Ishikawa (cell line): ENCODE results near the gene SLC16A8.

Source experiments
- CEBPB ChIP-seq: IDR thresholded peaks from 2 replicates; pipeline ENCODE4 v1.6.1; 2012
- CREB1 ChIP-seq: IDR thresholded peaks from 2 replicates; pipeline ENCODE4 v1.6.1; 2012; ENCODE audit warnings: low read depth
- EGR1 ChIP-seq: IDR thresholded peaks from 2 replicates; pipeline ENCODE4 v1.6.1; 2012
- EP300 ChIP-seq: IDR thresholded peaks from 2 replicates; pipeline ENCODE4 v1.6.1; 2012; ENCODE audit warnings: borderline replicate concordance
- FOXM1 ChIP-seq: IDR thresholded peaks from 2 replicates; pipeline ENCODE4 v1.6.1; 2012; ENCODE audit warnings: low read depth, borderline replicate concordance
- NFIC ChIP-seq: IDR thresholded peaks from 2 replicates; pipeline ENCODE4 v1.6.1; 2012
- RAD21 ChIP-seq: IDR thresholded peaks from 2 replicates; pipeline ENCODE4 v1.6.1; 2012; ENCODE audit warnings: low read depth
- TAF1 ChIP-seq: IDR thresholded peaks from 2 replicates; pipeline ENCODE4 v1.6.1; 2012; ENCODE audit warnings: low read depth, mild to moderate bottlenecking
- TCF12 ChIP-seq: IDR thresholded peaks from 2 replicates; pipeline ENCODE4 v1.6.1; 2012; ENCODE audit warnings: low read depth
- TEAD4 ChIP-seq: IDR thresholded peaks from 2 replicates; pipeline ENCODE4 v1.6.1; 2012
- YY1 ChIP-seq: IDR thresholded peaks from 2 replicates; pipeline ENCODE4 v1.6.1; 2012; ENCODE audit warnings: low read depth
- ZBTB7A ChIP-seq: IDR thresholded peaks from 2 replicates; pipeline ENCODE4 v1.6.1; 2012; ENCODE audit warnings: low read depth
- TF ChIP-seq, protein P1 (sequence below): IDR thresholded peaks from 2 replicates; pipeline ENCODE4 v1.6.1; 2012
- TF ChIP-seq, protein P2 (sequence below): IDR thresholded peaks from 2 replicates; pipeline ENCODE4 v1.6.1; 2012
- TF ChIP-seq, protein P3 (sequence below): IDR thresholded peaks from 2 replicates; pipeline ENCODE4 v1.6.1; 2012; ENCODE audit warnings: low read depth, mild to moderate bottlenecking

SLC16A8 gene

DNA sequence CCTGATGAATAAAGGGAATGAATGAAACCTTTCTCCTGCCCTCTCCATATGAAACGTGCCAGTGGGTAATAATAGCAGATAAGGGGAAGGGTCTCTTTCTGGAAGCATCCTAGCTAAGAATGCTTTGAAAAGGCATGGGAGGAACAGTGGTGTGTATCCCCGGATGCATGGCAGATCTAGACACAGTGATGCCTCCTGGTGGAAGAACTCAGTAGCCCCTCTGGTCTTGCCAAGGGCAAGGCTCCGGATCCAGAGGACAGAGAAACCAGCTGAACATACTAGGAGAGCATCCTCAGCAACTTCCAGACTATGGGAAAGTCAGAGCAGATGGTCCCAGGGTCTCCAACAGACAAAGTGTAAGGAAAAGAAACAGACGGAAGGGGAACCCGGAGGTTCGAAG is 20.1 kb upstream of the SLC16A8 start:
- TF ChIP-seq, protein P1, sequence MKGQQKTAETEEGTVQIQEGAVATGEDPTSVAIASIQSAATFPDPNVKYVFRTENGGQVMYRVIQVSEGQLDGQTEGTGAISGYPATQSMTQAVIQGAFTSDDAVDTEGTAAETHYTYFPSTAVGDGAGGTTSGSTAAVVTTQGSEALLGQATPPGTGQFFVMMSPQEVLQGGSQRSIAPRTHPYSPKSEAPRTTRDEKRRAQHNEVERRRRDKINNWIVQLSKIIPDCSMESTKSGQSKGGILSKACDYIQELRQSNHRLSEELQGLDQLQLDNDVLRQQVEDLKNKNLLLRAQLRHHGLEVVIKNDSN, result no peak
- TF ChIP-seq CREB1 (no peak), RAD21 (peak; percentile 40; the same call in 1 of the 2 replicates)

DNA sequence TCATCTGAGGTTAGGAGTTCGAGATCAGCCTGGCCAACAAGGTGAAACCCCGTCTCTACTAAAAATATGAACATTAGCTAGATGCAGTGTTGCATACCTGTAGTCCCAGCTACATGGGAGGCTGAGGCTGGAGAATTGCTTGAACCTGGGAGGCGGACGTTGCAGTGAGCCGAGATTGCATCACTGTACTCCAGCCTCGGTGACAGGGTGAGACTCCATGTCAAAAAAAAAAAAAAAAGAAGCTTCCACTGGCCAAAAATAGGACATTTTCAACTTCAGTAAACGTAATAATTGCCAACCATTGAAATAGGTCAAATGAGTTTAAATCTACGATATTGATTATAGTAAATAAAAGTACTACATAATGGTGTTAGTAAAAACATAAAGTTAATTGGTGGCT is 19.7 kb upstream of the SLC16A8 start:
- TF ChIP-seq, protein P1, result no peak

DNA sequence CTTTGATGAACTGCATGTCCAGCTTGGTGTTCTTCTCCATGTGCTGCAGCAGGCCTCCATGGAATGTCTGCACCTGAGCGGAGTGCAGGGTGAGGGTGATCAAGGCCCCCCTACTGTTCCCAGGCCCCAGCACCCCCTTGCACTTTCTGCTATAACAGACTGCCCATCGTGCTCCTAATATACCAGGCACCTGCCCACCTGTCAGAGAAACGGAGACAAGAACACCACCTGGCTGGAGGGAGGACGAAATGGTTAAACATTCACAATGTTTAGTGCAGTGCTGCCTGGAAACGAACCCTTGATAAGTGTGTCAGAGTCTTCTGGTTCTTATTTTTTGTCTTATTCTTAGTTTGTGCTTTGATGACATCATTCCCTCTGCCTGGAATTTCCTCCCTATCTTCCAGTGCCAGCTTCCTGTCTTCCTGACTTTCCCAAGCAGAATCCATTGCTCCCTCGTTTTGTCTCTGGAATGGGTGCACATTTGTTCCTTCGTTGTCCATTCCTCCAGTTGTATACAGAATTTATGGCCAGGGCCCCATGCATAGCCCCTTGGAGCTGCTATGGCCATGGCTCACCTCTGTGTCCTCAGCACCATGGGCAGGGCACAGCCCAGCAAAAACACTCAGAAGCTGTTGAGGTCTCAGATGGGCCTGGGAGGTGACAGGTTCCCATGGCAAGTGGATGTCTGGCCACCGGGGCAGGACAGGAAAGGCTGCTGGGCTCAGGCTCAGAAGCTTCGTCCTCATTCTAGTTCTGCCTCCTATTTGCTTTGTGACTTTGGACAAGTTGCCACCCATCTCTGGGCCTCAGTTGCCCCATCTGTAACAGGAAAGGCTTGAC is 14.6 kb upstream of the SLC16A8 start:
- TF ChIP-seq YY1 (no peak), TEAD4 (no peak), TCF12 (no peak)
- TF ChIP-seq, protein P1, result no peak
- TF ChIP-seq, protein P2, sequence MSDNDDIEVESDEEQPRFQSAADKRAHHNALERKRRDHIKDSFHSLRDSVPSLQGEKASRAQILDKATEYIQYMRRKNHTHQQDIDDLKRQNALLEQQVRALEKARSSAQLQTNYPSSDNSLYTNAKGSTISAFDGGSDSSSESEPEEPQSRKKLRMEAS, result no peak
- TF ChIP-seq, protein P3, sequence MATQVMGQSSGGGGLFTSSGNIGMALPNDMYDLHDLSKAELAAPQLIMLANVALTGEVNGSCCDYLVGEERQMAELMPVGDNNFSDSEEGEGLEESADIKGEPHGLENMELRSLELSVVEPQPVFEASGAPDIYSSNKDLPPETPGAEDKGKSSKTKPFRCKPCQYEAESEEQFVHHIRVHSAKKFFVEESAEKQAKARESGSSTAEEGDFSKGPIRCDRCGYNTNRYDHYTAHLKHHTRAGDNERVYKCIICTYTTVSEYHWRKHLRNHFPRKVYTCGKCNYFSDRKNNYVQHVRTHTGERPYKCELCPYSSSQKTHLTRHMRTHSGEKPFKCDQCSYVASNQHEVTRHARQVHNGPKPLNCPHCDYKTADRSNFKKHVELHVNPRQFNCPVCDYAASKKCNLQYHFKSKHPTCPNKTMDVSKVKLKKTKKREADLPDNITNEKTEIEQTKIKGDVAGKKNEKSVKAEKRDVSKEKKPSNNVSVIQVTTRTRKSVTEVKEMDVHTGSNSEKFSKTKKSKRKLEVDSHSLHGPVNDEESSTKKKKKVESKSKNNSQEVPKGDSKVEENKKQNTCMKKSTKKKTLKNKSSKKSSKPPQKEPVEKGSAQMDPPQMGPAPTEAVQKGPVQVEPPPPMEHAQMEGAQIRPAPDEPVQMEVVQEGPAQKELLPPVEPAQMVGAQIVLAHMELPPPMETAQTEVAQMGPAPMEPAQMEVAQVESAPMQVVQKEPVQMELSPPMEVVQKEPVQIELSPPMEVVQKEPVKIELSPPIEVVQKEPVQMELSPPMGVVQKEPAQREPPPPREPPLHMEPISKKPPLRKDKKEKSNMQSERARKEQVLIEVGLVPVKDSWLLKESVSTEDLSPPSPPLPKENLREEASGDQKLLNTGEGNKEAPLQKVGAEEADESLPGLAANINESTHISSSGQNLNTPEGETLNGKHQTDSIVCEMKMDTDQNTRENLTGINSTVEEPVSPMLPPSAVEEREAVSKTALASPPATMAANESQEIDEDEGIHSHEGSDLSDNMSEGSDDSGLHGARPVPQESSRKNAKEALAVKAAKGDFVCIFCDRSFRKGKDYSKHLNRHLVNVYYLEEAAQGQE, result peak; percentile 37; the same call in 1 of the 2 replicates

DNA sequence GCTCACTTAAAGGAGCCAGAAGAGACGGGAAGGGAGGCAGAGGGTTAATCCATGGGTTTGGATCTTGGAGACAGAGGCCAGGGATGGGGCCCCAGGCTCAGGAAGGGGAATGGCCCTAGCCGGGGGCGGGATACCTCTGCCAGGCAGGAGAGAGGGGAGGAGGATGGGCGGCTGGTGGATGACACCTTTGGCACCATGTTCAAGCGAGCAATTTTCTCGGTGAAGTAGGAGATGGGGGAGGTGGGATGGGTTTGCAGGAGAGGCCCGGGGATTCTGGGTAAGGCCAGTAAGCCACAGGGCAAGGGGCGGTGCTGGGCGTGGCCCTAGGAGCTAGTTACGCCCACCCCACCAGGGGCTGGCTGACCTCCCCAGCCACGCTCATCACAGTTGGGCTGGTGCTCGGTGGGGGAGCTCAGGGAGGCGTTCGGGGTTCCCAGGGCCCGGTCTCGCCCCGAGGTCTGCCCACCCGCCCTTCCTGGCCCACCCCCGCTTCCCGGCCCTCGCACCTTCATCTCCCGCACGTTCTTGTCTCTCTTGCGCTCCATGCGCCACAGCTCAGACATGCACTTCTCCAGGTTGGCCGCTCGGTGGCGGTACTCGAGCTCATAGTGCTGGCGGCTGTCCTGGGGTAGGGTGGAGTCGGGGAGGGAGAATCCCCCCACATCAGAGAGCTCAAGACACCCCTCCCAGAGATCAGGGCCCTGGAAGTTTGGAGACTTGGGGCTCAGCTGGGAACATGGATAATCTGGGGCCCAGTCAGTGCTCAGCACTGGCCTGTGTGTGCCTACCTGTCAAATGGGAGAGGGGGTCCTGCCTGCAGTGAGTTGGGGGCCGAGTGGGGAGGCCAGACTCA is 13.8 kb upstream of the SLC16A8 start:
- TF ChIP-seq CEBPB (no peak), TCF12 (no peak), ZBTB7A (no peak), FOXM1 (no peak), NFIC (no peak), EGR1 (no peak), TEAD4 (no peak), EP300 (no peak), RAD21 (no peak), YY1 (no peak), CREB1 (no peak)
- TF ChIP-seq, protein P2, result no peak
- TF ChIP-seq, protein P3, result no peak

DNA sequence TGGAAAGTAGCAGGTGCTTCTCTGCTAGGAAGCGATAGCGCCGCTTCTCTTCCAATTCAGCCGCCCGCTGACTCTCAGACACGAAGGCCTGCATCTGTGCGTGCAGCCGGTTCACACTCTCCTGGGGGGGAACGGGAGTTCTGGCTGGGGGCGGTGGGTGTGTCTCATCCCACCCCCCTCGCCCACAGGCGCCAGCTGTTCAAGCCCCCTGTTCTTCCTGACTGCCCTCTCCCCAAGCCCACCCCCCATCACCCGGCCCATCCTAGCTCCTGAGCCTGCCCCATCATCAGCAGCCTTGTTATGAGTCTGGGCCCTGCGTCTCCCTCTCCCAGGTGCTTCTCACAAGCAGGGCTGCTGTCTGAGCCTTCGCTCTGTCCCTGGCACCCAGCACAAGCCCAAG is 13.1 kb upstream of the SLC16A8 start:
- TF ChIP-seq EP300, result no peak
- TF ChIP-seq CEBPB, result no peak
- no peak for TF ChIP-seq TEAD4
- no peak for TF ChIP-seq YY1
- TF ChIP-seq NFIC, result no peak
- TF ChIP-seq, protein P3, result no peak
- no peak for TF ChIP-seq FOXM1
- no peak for TF ChIP-seq TAF1
